ENCODE measurements around the gene ARVCF.

DNA sequence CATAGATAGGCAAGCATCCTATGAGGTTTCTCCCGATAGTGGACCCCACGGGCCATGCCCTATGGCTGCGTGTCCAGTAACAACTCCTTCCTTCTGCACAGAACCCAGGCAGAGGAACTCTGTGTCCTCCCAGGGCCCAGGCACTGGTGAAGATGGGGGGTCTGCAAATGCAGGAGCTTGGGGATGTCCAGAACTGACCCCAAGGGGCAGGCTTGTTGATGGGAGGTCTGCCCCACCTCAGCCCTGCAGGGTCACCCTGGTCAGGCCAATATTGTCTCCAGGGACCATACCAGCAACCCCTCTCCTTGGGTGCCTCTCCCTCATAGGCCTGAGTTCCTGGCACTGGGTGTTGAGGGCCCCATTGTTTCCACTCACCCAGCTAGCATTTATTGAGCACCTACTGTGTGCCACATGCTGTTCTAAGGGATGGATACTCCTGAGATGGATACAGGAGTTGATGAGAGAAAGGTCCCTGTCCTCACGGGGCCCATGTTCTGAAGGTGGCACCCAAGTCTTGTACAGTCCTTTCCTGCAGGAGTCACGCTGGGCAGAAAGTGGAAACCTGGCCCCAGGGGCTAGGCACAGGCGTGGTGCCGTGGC is 48.7 kb downstream of the ARVCF start:
- TF ChIP-seq POLR2A (IDR thresholded peaks at IDR 0.05) (no peak), CTCF (IDR thresholded peaks at IDR 0.05) (no peak)
